Measurements from ENCODE around the gene ZFHX3.

GRCh38 chr16:72884037-72884436 lies 163.9 kb downstream of the ZFHX3 start:
- TF ChIP-seq CTCF (conservative IDR thresholded peaks at IDR 0.05) (no peak), ZFX (IDR thresholded peaks at IDR 0.05) (no peak)

Measured in C4-2B (cell line).